Measurements from ENCODE around the gene SFT2D1.
A peak's percentile ranks its signal among the peaks of the same experiment; 100 is the strongest.

Gene SFT2D1

DNA sequence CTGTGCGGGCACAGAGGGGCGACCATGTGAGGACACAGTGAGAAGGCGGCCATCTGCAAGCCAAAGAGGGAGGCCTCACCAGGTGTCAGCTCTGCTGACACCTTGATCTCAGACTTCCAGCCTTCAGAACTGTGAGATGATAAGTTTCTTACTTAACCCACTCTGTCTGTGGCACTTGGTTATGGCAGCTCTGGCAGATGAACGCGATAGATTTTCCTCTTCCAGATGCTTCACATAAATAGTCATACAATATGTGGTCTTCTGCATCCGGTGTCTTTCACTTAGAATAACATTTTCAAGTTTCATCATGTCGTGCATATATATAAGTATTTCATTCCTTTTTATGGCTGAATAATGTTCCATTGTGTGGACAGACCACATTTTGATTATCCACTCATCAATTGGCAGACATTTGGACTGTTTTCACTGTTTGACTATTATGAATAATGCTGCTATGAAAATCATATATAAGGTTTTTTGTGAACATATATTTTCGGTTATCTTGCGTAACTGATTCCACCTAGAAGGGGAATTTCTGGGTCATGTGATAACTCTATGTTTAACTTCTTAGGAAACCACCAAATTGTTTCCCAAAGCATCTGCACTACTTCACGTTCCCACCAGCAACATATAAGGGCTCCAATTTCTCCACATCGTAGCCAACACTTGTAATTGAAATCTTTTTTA lies 64.3 kb downstream of the SFT2D1 start:
- DNase-seq (ENCODE audit: low spot score) = no peak

DNA sequence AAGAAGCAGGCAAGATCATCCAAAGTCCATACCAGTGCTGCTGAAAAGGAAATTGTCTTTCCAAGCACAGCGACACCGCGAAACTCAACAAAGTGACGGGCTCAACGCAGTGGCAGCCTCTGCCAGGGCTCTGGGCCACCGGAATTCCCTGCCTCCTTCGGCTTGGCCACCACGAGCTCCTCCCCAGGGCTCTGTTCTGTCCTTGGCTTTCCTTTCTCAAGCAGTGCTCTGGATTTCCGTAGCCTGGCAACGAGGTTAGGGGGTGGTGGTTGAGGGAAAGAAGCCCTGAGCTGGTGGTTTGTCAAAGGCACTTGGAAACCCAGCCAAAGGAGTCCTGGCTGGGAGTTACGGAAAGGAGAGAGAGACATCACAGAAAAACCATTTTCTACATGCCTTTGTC lies 65.3 kb downstream of the SFT2D1 start:
- DNase-seq (ENCODE audit: low spot score) = no peak

DNA sequence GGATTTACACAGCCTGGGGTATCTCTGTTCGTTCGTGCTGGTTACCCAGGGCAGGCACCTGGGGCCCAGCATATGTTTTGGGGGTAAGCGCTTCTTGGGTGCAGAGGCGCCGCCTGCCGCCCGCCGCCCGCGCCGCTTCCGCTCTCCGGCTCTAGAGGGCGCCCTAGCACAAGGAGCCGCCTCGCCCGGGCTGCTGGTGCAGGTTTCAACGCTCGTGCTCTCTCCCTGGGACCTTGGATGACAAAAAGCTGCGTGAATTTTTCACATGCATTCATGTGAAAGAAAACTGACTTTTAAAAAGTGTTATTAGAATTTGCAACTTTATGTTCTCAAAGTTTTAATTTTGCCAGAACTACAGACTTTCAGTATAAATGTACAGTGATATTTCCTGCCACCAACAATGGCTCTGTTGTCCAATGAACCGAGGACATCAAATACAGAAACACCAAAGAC lies 66.6 kb downstream of the SFT2D1 start:
- peak; percentile 87 for DNase-seq (ENCODE audit: low spot score)

DNA sequence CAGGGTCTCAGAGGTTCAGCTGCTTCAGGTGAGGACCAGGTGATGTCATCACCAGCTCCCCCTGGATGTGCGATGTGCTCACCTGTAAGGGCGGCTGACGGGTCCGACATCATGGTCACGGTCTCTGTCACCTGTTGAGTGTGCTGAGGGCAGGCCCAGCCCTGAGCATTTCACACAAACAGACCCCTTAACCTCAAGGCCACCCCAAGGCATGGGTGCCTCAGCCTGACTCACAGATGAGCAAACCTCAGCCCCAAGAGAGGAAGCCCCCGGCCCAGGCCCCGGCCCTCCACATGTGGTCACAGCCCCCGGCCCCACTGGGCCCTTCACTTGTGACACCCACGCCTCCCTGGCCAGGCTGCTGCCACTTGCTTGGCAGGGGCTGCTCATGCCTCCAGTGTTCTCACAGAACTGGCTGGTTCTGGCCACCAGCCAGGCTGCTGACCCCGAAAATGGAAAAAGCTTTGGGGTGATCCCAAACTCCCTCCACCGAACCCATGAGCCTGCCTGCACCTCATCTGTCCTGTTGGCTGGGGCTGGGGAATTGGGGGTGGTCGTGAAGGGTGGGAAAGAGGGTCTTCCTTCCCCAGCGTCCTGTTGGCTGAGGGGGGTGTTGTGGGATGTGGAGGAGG lies 67.5 kb downstream of the SFT2D1 start:
- no peak for DNase-seq (ENCODE audit: low spot score)

DNA sequence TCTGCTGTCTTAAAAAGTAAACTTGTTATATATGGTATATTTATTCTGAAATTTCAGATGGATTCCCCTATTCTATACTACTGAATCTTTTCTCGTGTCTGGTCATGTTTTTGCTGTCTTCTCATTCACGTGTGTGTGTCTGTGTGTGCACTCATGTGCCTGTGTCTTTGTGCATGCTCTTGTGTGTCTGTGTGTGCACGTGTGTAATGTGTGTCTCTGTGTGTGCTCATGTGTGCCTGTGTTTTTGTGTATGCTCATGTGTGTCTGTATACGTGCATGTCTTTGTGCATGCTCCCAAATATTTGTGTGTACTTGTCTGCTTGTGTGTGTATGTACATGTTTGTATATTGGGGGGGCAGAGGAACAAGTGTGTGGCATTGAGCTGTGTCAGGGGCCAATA lies 68.2 kb downstream of the SFT2D1 start:
- no peak for DNase-seq (ENCODE audit: low spot score)

DNA sequence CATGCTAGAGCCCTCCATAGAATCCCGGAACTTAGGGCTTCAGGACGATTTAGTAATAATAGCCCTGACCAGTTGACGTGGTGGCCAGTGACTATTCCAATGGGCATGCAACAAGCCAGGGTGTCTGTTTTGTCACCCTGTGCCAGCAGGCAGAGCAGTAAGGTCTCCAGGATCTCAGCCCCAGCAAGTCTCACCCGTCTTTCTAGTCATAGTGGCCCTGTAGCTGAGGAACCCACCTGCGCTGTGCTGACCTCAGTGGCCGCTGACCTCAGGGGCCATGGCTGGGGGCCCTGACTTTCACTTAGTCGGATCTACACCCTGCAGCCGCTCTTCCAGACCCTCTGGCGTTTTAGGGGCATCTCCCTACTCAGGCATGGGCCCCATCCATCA lies 71.0 kb downstream of the SFT2D1 start:
- DNase-seq (ENCODE audit: low spot score) = no peak

DNA sequence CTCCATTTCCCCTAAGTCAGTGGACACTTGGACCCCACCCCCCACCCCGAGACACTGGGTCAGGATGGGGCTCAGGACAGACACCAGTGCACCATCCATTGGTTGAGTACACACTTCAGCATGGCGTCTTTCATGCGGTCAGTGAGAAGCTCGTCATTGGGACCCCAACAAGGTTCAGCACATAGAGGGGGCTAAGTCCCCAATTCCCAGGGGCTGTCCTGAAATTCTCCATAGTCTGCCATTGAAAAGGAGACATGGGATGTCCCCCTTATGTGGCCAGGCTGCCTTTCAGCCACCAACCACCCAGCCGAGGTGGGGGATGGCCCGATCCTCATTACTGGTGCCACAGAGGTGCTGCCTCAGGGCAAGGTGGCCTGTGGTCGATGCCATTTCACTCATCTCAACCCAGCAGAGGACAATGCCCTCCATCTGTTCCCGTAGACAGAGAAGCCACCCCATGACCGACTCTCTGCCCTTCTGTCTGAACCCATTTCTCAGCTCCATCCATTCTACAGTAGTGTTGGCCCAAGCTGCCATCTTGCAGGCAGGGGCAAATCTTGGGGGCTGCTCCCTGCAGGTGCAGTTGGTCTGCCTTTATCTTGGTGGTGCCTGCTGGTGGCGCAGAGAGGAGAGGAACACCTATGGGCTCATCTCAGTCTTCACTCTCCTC lies 71.5 kb downstream of the SFT2D1 start:
- no peak for DNase-seq (ENCODE audit: low spot score)
